GM23338 (cell line): ENCODE results near the gene TGFBI. TPM values are rescaled to one million over a fixed set of nuclear protein-coding genes. Genes with fewer than 3 reads are reported as not detected.
A peak's percentile ranks its signal among the peaks of the same experiment; 100 is the strongest.

ENCODE experiments used
- ATAC-seq: fragments of 200-7000 bp; cut with Tn5 transposase; 3 replicates; pipeline ENCODE4 v1.9.1; 2020
- DNase-seq: peaks from one replicate; pipeline ENCODE4 v3.0.0-alpha.2; 2015; ENCODE audit warnings: low spot score
- H2AFZ ChIP-seq: fragments of 200-600 bp; sonication (generic); 2 replicates; pipeline ENCODE4 v1.8.0; 2016; ENCODE audit warnings: antibody characterized with exemption, mild to moderate bottlenecking, moderate library complexity
- H3F3A ChIP-seq: fragments of 200-600 bp; sonication (generic); replicated peaks from 2 replicates; pipeline ENCODE4 v1.8.0; 2017; ENCODE audit warnings: antibody characterized with exemption, mixed run types, low read depth
- H3K27ac ChIP-seq: fragments of 200-600 bp; sonication (generic); 2 replicates; pipeline ENCODE4 v1.6.1; 2016; ENCODE audit warnings: low read depth
- H3K27me3 ChIP-seq: fragments of 200-600 bp; sonication (generic); 2 replicates; pipeline ENCODE4 v1.8.0; 2016; ENCODE audit warnings: mild to moderate bottlenecking, mixed run types, moderate library complexity; ENCODE audit not compliant: insufficient read depth
- H3K36me3 ChIP-seq: fragments of 200-600 bp; sonication (generic); 2 replicates; pipeline ENCODE4 v1.8.0; 2016; ENCODE audit warnings: mild to moderate bottlenecking; ENCODE audit not compliant: insufficient read depth
- H3K4me1 ChIP-seq: fragments of 200-600 bp; sonication (generic); 2 replicates; pipeline ENCODE4 v1.8.0; 2016; ENCODE audit warnings: mild to moderate bottlenecking, moderate library complexity; ENCODE audit not compliant: insufficient read depth
- H3K4me2 ChIP-seq: fragments of 200-600 bp; sonication (generic); 2 replicates; pipeline ENCODE4 v1.7.1; 2017; ENCODE audit warnings: mixed run types
- H3K4me3 ChIP-seq: fragments of 200-600 bp; sonication (generic); 2 replicates; pipeline ENCODE4 v1.6.1; 2016; ENCODE audit warnings: mixed run types
- H3K79me2 ChIP-seq: fragments of 200-600 bp; sonication (generic); replicated peaks from 2 replicates; pipeline ENCODE4 v1.8.0; 2017; ENCODE audit warnings: mild to moderate bottlenecking; ENCODE audit not compliant: insufficient read depth
- H3K9me2 ChIP-seq: fragments of 200-600 bp; sonication (generic); 2 replicates; pipeline ENCODE4 v1.8.0; 2017; ENCODE audit not compliant: insufficient read depth
- H4K20me1 ChIP-seq: fragments of 200-600 bp; sonication (generic); replicated peaks from 2 replicates; pipeline ENCODE4 v1.8.0; 2017; ENCODE audit warnings: mild to moderate bottlenecking; ENCODE audit not compliant: insufficient read depth
- H3K27ac Mint-ChIP-seq: 2 replicates; pipeline ENCODE4 v1.8.0; 2020; ENCODE audit warnings: inconsistent platforms, mild to moderate bottlenecking, moderate library complexity, mixed read lengths
- H3K27me3 Mint-ChIP-seq: 3 replicates; pipeline ENCODE4 v1.8.0; 2022; ENCODE audit warnings: low read depth, mild to moderate bottlenecking, moderate library complexity, mixed read lengths, inconsistent platforms; ENCODE audit not compliant: insufficient read depth, poor library complexity
- H3K36me3 Mint-ChIP-seq: 3 replicates; pipeline ENCODE4 v1.8.0; 2021; ENCODE audit warnings: low read depth, mild to moderate bottlenecking, inconsistent platforms, moderate library complexity, mixed read lengths
- H3K4me1 Mint-ChIP-seq: 3 replicates; pipeline ENCODE4 v1.8.0; 2020; ENCODE audit warnings: mild to moderate bottlenecking, inconsistent platforms, mixed read lengths
- H3K4me3 Mint-ChIP-seq: 3 replicates; pipeline ENCODE4 v1.8.0; 2021; ENCODE audit warnings: moderate library complexity, mild to moderate bottlenecking, inconsistent platforms, mixed read lengths
- H3K9me3 Mint-ChIP-seq: 3 replicates; pipeline ENCODE4 v1.8.0; 2020; ENCODE audit warnings: moderate library complexity, mild to moderate bottlenecking, inconsistent platforms, mixed read lengths
- polyA plus RNA-seq: library from polyadenylated mRNA; unstranded; fragments of >200 nt; fragmentation: Nextera tagmentation; extraction: Ambion mirVana; gene quantifications from 2 replicates; pipeline ENCODE4 v1.2.1, GENCODE V29; 2016
- total RNA-seq: library from RNA; depleted of rRNA; stranded (reverse); fragments of >200 nt; shearing (Covaris generic); gene quantifications from 2 replicates; pipeline ENCODE4 v1.2.3, GENCODE V29; 2014
- TF ChIP-seq, protein P1 (sequence below): fragments of 250-450 bp; sonication (Bioruptor Pico); IDR thresholded peaks from 2 replicates; pipeline ENCODE4 v1.5.0; 2020; ENCODE audit warnings: mild to moderate bottlenecking, moderate library complexity
- TF ChIP-seq, protein P2 (sequence below), 2 experiments: fragments of 200-600 bp in 1 of 2; sonication (generic) in 1 of 2; conservative IDR thresholded peaks; 2 replicates each; pipeline versions ENCODE4 v1.5.1 to v1.6.1; 2016 to 2017; ENCODE audit warnings: antibody characterized with exemption in 2 of 2, low read depth in 2 of 2, mild to moderate bottlenecking in 2 of 2, moderate library complexity in 1 of 2

The TGFBI gene
- total and polyA plus RNA-seq, 2 experiments from 2014 or later: 8.9 to 9.4 TPM

DNA sequence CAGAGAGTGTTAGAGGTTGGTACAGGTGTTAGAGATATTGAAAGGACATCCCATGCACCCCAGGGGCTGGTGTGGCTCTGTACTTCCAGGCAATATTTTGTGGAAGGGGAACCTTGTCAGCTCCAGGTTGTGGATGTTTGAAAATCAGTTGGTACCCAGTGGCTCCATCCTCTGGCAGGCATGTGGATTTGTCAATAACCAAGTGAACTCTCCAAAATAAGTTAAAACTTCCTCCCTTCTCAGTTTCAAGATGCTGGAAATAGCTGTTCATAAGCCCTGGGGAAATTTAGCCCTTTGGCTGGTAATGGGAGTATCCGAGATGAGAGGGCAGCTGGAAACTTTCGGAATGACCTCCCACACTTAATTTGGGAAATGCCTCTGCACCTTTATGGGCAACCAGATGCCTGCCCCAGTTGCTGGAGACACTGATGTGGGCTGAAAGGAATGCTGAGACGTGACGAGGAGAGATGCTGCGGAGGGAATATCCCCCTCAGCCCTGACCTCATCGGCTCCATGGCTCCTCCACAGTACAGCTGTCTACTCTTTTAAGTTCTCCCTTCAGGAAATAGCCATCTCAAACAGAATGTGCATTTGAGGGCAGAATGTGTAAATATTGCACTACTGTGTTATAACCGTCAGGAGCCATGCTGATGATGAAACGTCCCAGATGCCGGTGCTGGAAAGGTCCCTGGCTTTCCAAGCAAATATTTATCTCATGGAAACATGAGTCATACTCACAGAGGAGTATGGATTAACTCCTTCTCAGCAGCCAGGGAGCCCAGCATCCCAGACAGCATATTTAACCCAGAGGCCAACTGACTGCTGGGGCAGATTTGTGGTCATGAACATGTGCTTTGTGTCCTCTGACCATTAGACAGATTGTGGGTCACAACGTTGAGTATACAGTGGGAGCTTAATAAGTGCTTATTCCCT, 29.5 kb downstream of the TGFBI start:
- H3K36me3 Mint-ChIP-seq: no peaks in the 10 kb centered on the region

More for the DNA sequence above, 29.5 kb downstream of the TGFBI start:
- DNase-seq (peak; percentile 72), ATAC-seq (peak; percentile 73)
- no peak overlapping the region for H2AFZ ChIP-seq
- no peaks in the 10 kb centered on the region for H3K27me3 ChIP-seq
- no peaks in the 10 kb centered on the region for H3K9me3 Mint-ChIP-seq
- no peaks in the 10 kb centered on the region; the same call in 1 of the 2 replicates for H3K36me3 ChIP-seq
- TF ChIP-seq, protein P1, sequence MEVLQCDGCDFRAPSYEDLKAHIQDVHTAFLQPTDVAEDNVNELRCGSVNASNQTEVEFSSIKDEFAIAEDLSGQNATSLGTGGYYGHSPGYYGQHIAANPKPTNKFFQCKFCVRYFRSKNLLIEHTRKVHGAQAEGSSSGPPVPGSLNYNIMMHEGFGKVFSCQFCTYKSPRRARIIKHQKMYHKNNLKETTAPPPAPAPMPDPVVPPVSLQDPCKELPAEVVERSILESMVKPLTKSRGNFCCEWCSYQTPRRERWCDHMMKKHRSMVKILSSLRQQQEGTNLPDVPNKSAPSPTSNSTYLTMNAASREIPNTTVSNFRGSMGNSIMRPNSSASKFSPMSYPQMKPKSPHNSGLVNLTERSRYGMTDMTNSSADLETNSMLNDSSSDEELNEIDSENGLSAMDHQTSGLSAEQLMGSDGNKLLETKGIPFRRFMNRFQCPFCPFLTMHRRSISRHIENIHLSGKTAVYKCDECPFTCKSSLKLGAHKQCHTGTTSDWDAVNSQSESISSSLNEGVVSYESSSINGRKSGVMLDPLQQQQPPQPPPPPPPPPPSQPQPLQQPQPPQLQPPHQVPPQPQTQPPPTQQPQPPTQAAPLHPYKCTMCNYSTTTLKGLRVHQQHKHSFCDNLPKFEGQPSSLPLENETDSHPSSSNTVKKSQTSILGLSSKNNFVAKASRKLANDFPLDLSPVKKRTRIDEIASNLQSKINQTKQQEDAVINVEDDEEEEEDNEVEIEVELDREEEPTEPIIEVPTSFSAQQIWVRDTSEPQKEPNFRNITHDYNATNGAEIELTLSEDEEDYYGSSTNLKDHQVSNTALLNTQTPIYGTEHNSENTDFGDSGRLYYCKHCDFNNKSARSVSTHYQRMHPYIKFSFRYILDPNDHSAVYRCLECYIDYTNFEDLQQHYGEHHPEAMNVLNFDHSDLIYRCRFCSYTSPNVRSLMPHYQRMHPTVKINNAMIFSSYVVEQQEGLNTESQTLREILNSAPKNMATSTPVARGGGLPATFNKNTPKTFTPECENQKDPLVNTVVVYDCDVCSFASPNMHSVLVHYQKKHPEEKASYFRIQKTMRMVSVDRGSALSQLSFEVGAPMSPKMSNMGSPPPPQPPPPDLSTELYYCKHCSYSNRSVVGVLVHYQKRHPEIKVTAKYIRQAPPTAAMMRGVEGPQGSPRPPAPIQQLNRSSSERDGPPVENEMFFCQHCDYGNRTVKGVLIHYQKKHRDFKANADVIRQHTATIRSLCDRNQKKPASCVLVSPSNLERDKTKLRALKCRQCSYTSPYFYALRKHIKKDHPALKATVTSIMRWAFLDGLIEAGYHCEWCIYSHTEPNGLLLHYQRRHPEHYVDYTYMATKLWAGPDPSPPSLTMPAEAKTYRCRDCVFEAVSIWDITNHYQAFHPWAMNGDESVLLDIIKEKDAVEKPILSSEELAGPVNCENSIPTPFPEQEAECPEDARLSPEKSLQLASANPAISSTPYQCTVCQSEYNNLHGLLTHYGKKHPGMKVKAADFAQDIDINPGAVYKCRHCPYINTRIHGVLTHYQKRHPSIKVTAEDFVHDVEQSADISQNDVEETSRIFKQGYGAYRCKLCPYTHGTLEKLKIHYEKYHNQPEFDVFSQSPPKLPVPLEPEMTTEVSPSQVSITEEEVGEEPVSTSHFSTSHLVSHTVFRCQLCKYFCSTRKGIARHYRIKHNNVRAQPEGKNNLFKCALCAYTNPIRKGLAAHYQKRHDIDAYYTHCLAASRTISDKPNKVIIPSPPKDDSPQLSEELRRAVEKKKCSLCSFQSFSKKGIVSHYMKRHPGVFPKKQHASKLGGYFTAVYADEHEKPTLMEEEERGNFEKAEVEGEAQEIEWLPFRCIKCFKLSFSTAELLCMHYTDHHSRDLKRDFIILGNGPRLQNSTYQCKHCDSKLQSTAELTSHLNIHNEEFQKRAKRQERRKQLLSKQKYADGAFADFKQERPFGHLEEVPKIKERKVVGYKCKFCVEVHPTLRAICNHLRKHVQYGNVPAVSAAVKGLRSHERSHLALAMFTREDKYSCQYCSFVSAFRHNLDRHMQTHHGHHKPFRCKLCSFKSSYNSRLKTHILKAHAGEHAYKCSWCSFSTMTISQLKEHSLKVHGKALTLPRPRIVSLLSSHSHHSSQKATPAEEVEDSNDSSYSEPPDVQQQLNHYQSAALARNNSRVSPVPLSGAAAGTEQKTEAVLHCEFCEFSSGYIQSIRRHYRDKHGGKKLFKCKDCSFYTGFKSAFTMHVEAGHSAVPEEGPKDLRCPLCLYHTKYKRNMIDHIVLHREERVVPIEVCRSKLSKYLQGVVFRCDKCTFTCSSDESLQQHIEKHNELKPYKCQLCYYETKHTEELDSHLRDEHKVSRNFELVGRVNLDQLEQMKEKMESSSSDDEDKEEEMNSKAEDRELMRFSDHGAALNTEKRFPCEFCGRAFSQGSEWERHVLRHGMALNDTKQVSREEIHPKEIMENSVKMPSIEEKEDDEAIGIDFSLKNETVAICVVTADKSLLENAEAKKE (CRISPR knock-in tag): no peak
- TF ChIP-seq, protein P2, sequence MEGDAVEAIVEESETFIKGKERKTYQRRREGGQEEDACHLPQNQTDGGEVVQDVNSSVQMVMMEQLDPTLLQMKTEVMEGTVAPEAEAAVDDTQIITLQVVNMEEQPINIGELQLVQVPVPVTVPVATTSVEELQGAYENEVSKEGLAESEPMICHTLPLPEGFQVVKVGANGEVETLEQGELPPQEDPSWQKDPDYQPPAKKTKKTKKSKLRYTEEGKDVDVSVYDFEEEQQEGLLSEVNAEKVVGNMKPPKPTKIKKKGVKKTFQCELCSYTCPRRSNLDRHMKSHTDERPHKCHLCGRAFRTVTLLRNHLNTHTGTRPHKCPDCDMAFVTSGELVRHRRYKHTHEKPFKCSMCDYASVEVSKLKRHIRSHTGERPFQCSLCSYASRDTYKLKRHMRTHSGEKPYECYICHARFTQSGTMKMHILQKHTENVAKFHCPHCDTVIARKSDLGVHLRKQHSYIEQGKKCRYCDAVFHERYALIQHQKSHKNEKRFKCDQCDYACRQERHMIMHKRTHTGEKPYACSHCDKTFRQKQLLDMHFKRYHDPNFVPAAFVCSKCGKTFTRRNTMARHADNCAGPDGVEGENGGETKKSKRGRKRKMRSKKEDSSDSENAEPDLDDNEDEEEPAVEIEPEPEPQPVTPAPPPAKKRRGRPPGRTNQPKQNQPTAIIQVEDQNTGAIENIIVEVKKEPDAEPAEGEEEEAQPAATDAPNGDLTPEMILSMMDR (conservative IDR thresholded peaks at IDR 0.05; ENCODE audit: low read depth in 2 of 2): peak; percentile 69 to 71
- no peak overlapping the region for H3K4me2 ChIP-seq
- H3K9me2 ChIP-seq: no peaks in the 10 kb centered on the region
- peaks cover 3% of the 10 kb centered on the region for H3K27me3 Mint-ChIP-seq
- H3K27ac ChIP-seq: no peak overlapping the region
- H3F3A ChIP-seq: no peaks in the 10 kb centered on the region
- H3K27ac Mint-ChIP-seq: no peak overlapping the region
- H3K4me1 Mint-ChIP-seq: peaks cover 17% of the 10 kb centered on the region
- peaks cover 8% of the 10 kb centered on the region for H3K4me1 ChIP-seq
- H4K20me1 ChIP-seq: no peaks in the 10 kb centered on the region
- no peaks in the 10 kb centered on the region for H3K79me2 ChIP-seq
- no peak overlapping the region for H3K4me3 ChIP-seq
- H3K4me3 Mint-ChIP-seq: no peak overlapping the region
